Limb (tissue), 2 donors: ENCODE measurements around the gene FRYL.
"Not testable (repeated sequence)": the region's sequence is repeated elsewhere in the genome, so short reads cannot be mapped to it uniquely, and the experiment has no call there.

Experiments
- DNase-seq, 2 donors: peaks; one replicate each; pipeline ENCODE4 v3.0.0-alpha.2; 2016; ENCODE audit errors: extremely low spot score in 2 of 2

FRYL gene

DNA sequence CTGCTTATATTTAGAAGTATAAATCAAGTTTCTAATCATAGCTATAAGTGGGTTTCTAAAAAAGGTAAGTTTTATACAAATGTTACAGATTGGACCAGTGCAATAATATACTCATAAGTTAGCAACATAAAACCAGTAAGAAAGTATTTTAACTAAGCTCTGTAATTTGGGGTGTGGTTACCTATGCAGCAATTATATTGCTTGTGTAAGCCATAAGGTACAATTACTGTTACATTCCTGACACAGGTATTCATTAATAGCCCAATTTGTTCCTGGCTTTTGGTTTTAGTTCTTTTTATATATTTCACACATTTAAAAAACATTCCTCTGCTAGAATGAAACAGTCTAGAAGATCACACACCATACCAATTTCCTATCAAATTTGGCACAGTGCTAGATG, 115.1 kb downstream of the FRYL start:
- DNase-seq: no peak

DNA sequence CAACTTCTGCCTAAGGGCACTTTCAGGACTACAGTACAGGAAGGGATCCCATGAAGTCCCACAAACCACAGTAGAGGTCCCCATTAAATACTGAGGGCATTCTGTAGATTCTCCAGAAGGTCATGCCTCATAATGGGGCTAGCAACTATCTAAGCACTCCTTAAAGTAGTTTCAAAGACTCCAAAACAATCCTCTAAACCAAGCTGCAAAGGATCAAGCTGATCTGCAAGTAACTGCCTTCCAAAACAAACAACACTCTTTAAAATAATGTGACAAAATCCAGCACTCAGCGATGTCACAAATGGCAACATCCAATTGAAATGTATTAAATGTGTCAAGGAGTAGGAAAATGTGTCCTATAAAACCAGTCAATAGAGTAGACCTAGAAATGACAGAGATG, 118.7 kb downstream of the FRYL start:
- no peak for DNase-seq

GRCh38 chr4:48660347-48660746, 119.7 kb downstream of the FRYL start:
- no peak for DNase-seq

GRCh38 chr4:48654015-48654664, 125.9 kb downstream of the FRYL start:
- DNase-seq: no peak

DNA sequence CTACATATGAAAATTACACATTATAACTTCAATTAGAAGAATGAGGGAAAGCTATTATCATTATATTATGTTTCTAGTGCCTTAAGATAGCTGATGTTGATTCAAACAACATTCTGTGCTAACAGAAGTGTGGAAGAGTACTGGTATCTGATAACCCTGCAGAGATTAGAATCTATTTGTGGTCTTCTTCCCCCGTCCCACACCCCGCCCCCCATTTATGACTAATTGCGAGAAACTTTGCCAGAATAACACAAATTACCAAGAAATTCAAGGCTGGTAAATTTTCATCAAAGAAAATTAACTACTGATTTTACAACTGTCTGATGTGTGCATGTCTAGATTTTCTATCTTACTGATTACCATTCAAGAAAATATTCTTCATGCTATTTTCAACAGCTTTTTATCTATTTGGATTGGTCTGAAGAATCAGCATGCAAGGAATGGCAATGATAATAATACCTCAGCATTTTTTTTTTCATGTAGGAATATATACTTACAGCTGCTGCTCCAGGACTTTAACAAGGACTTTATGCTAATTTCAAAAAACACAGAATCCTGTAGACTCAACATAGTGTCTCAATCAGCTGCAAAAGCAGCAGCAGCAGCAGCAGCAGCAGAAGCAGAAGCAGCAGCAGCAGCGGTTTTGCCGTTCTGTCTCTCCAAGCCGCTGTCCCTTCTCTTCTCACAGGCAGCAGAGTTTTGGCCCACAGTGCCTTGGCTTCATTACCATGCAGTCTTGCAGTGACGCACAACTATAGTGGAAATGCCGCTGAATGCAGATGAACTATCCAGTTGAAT, 126.7 kb downstream of the FRYL start:
- DNase-seq: peak; percentile 32 to 38

DNA sequence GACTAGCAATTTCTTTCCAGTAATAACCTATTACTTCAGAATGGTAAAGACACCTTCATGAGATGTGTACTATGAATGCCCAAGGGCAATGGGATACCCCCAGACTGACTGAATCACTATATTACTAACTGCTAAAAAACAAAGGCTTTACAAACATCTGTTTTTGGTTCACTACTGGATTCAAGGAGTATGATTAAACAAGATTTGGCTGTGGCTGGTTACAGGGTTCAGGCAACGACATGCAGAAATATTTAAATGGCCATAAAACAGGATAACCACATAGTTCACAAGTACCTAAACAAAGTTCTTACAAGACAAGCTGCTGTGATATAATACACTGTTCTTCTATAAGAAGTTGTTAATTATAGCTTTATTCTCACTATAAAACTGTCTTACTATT, 128.2 kb downstream of the FRYL start:
- DNase-seq: peak in 1 of 2 donors; percentile 20

GRCh38 chr4:48649505-48649904, 130.6 kb downstream of the FRYL start:
- DNase-seq: no peak

- DNase-seq: no peak
Observed at GRCh38 chr4:48645225-48645794, 134.8 kb downstream of the FRYL start.

DNA sequence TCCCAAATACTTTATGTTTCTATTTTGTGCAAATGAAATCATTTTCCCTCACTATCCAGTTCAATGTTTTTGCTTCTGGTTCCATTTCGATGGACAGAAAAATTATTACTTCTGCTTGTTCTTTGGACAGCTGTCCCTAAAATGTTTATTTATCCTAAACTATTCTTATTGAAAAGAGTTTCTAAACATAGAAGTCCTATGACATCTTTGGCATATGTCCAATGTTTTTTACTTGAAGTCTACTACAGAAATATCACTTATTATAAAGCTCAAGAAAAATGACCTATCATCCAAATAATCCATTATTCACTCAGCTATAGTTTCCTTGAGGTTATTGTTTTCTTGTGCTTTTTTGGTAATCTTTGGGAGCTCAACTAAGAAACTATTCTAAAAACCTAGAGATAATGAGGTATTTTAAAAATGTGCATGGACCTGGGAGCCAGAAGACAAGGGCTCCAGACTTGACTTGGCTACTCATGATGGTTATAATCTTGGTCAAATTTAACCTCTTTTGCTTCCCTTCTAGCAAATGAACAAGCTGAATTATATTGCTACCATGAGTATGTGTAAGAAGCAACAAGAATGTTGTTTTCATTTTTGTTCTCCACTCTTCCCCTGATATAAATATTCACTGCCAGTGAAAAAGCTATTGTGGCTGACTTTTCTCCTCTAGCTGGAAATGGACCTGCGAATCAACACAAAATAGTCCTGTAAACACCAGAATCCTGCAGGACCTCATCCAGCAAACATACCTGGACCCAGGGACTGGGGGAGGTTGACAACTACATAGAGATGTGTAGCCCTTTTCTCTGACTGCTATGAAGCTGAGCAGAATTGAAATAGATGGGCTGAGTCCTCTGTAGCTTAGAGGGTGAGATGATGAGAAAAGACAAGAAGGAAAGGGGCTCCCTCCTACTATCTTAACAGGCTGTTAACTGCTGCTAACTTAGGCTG, 137.4 kb downstream of the FRYL start:
- DNase-seq: no peak

GRCh38 chr4:48641401-48641800, 138.7 kb downstream of the FRYL start:
- DNase-seq: no peak

GRCh38 chr4:48640699-48641098, 139.4 kb downstream of the FRYL start:
- DNase-seq: no peak

- no peak for DNase-seq
Observed at GRCh38 chr4:48640225-48640624, 139.9 kb downstream of the FRYL start.

- no peak for DNase-seq
Observed at GRCh38 chr4:48639807-48640206, 140.3 kb downstream of the FRYL start.

DNA sequence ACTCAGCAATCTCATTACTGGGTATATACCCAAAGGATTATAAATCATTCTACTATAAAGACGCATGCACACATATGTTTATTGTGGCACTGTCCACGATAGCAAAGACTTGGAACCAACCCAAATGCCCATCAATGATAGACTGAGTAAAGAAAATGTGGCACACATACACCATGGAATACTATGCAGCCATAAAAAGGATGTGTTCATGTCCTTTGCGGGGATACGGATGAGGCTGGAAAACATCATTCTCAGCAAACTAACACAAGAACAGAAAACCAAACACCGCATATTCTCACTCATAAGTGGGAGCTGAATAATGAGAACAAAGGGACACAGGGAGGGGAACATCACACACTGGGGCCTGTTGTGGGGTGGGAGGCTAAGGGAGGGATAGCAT, 141.5 kb downstream of the FRYL start:
- not testable (repeated sequence) for DNase-seq

GRCh38 chr4:48636911-48637310, 143.2 kb downstream of the FRYL start:
- no peak for DNase-seq

GRCh38 chr4:48635980-48636379, 144.1 kb downstream of the FRYL start:
- DNase-seq: no peak

DNA sequence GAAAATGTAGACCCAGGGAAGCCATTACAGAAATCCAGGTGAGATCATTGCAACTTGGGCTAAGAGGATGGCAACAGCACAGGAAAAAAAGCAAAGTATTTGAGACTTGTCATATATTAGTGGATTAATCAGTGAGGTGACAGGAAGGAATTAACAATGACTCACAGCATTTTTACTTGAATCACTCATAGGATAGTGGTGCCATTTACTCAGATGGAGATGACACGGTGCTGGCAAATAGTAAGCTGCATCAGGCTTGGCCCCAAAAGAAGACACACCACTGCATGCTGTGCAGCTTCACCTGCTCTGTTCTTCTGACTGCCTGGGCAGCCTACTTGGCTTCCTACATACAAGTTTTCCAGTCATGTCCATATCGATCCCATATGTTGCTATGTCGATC, 144.8 kb downstream of the FRYL start:
- DNase-seq: no peak

- no peak for DNase-seq
Observed at GRCh38 chr4:48634688-48635308, 145.3 kb downstream of the FRYL start.

- DNase-seq: no peak
Observed at GRCh38 chr4:48633657-48634056, 146.4 kb downstream of the FRYL start.

DNA sequence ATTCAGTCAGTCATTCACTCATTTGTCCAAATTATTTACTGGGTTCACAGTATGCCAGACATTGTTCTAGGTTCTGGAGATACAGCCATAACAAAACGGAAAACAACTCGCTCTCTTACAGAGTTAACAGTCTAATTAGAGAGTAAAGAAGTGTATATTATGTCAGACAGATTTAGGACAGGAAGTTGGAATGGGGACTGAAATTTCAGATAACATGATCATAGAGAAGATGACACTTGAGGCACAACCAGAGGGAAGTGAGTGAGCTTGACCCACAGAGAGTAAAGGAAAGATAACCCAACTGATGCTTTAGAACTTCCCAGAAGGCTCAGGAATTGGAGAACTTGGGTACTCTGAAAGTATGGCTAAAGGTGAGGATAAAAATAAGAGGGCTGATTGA, 150.6 kb downstream of the FRYL start:
- DNase-seq: no peak

GRCh38 chr4:48623182-48623780, 156.8 kb downstream of the FRYL start:
- no peak for DNase-seq
